Measurements from ENCODE around the gene PRDM8. TPM values are rescaled to one million over a fixed set of nuclear protein-coding genes. Genes with fewer than 3 reads are reported as not detected.
"Not testable (repeated sequence)": the region's sequence is repeated elsewhere in the genome, so short reads cannot be mapped to it uniquely, and the experiment has no call there.

PRDM8 gene
- total RNA-seq, 4 donors from 2014 or later = 0.11 to 6.1 (median 1.2) TPM

DNA sequence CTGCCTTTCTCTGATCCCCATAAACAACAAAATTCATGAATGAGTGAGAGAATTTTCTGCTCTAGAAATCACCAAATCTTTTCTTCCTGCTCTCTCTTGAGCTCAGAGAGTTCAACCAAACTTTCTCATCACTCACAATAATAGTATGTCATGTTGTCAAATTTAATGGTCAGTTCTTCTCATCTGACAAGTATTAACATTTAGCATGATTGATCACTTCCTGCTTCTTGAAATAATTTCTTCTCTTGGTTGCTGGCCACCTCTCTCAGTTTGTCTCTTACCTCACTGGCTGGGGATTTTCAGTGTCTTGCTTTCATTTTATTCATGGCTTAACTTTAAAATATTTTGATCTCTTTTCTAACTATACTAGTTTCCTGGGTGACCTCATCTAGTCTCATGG is 43.7 kb downstream of the PRDM8 start:
- intact Hi-C loops (cut with DNase I) = no loop called here
- no peak overlapping the region for H3K4me3 ChIP-seq
- H3K9me3 ChIP-seq = no peaks in the 10 kb centered on the region
- H3K27ac ChIP-seq = no peak overlapping the region
- no peaks in the 10 kb centered on the region for H3K36me3 ChIP-seq
- peaks cover 0 to 43% (median 0%) of the 10 kb centered on the region in 4 donors for H3K27me3 ChIP-seq
- DNase-seq = no peak
- TF ChIP-seq, protein P1, sequence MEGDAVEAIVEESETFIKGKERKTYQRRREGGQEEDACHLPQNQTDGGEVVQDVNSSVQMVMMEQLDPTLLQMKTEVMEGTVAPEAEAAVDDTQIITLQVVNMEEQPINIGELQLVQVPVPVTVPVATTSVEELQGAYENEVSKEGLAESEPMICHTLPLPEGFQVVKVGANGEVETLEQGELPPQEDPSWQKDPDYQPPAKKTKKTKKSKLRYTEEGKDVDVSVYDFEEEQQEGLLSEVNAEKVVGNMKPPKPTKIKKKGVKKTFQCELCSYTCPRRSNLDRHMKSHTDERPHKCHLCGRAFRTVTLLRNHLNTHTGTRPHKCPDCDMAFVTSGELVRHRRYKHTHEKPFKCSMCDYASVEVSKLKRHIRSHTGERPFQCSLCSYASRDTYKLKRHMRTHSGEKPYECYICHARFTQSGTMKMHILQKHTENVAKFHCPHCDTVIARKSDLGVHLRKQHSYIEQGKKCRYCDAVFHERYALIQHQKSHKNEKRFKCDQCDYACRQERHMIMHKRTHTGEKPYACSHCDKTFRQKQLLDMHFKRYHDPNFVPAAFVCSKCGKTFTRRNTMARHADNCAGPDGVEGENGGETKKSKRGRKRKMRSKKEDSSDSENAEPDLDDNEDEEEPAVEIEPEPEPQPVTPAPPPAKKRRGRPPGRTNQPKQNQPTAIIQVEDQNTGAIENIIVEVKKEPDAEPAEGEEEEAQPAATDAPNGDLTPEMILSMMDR (IDR thresholded peaks at IDR 0.05) = no peak
- no peak for TF ChIP-seq POLR2A (IDR thresholded peaks at IDR 0.05)
- no peaks in the 10 kb centered on the region for H3K4me1 ChIP-seq

DNA sequence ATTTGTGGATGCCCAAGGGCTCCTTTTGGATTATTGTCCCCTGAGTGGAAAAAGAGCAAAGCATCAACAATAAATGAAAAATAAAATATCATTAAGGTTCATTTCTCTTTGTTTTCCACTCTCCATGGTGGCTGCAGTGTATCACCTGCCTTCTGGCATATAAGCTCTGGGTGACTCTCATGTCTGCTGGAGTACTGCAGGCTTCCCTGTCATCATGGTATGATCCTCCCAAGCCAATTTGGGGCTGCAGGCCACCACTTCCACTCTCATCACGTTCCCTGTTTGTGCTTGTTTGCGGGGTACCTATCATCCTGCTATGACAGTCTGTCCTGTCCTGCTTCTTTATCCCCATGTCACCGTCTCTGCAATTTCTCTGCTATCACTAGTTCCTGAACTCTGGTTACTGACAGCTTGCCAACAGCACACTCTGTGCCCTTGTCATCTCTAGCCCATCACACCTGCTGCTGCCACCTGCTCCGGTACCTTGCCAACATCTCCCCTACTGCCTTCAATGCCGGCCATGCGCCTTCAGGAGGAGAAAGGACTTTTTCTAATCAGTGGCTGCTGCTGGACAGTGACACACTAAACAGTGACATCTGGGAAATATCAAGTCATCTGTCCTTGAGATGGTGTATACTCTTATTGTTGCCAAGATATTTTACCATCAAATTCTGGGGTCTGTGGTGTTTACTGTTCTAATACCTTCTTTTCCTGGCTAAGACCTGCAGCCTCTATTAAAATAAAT is 46.1 kb downstream of the PRDM8 start:
- Histone ChIP-seq H3K4me3 (no peak overlapping the region), H3K4me1 (no peaks in the 10 kb centered on the region), H3K36me3 (no peaks in the 10 kb centered on the region), H3K27me3 (peaks cover 0 to 26% (median 0%) of the 10 kb centered on the region in 4 donors), H3K27ac (no peak overlapping the region), H3K9me3 (no peaks in the 10 kb centered on the region)
- WGBS, 2 donors = 61 to 75% methylated on average over 5 to 6 of the region's 6 CpGs
- no peak for DNase-seq
- TF ChIP-seq, protein P1 (IDR thresholded peaks at IDR 0.05) = no peak
- intact Hi-C loops (cut with DNase I) = no loop called here

DNA sequence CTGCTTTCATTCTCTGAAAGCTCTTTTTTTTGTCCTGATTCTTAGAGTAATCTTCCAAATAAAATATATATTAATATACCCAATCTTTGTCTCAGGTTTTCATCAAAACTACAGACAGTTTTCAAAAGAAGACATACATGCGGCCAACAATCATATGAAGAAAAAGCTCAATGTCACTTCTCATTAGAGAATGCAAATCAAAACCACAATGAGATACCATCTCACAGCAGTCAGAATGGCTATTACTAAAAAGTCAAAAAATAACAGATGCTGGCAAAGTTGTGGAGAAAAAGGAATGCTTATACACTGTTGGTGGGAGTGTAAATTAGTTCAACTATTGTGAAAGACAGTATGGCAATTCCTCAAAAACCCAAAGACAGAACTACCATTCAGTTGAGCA is 50.2 kb downstream of the PRDM8 start:
- H3K9me3 ChIP-seq; H3K27ac ChIP-seq; H3K4me3 ChIP-seq; H3K4me1 ChIP-seq; H3K36me3 ChIP-seq; DNase-seq; intact Hi-C loops (cut with DNase I): not testable (repeated sequence)
- 85 to 95% methylated on average over 1 of the region's 1 CpG for WGBS, 2 donors
- H3K27me3 ChIP-seq = peaks cover 0 to 31% (median 0%) of the 10 kb centered on the region in 4 donors

DNA sequence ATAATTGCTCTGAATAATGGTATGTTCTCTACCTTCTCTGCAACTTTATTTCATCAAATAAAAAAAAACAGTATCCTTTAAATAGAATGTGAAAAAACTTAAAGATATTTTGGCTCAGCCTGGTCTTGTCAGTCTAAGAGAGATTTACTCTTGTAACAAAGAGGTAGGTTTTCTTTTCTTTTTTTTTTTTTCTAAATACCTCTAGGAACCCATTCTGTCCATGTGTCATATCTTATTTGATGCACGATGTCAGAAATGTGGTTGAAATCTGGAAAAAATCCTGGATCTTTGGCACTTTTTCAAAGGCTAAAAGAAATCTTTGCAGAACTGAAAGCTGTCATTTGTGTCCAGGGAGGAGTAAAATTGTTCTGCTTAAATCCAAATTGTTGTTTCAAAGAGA is 51.8 kb downstream of the PRDM8 start:
- 35 to 45% methylated on average over 1 of the region's 1 CpG for WGBS, 2 donors
- intact Hi-C loops (cut with DNase I) = no loop called here
- Histone ChIP-seq H3K4me1 (no peaks in the 10 kb centered on the region), H3K27me3 (peaks cover 0 to 23% (median 0%) of the 10 kb centered on the region in 4 donors), H3K9me3 (no peaks in the 10 kb centered on the region), H3K27ac (no peak overlapping the region), H3K36me3 (no peaks in the 10 kb centered on the region), H3K4me3 (no peak overlapping the region)
- no peak for TF ChIP-seq POLR2A (IDR thresholded peaks at IDR 0.05)
- TF ChIP-seq, protein P1 (IDR thresholded peaks at IDR 0.05) = no peak
- DNase-seq = no peak

DNA sequence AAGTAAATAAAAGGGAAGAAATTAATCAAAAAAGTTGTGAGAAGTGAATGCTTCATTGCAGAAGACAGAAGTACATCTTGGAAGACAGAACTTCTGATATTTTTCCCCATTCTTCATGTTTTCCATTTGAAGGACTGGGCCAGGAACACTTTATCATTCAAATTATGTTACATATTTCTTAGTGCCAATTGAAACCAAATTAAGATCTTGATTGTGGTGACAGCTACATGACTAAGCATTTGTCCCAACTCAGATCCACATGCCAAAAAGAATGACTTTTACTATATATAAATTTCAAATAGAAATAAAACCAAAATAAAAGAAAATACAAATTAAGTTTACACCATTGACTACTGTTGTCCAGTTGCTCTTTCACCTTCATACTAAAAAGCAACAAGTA is 55.1 kb downstream of the PRDM8 start:
- Histone ChIP-seq H3K9me3 (no peaks in the 10 kb centered on the region), H3K27me3 (peaks cover 0 to 35% (median 0%) of the 10 kb centered on the region in 4 donors), H3K4me3 (no peak overlapping the region), H3K27ac (no peak overlapping the region), H3K4me1 (no peaks in the 10 kb centered on the region), H3K36me3 (no peaks in the 10 kb centered on the region)
- no peak for TF ChIP-seq POLR2A (IDR thresholded peaks at IDR 0.05)
- TF ChIP-seq, protein P1 (IDR thresholded peaks at IDR 0.05) = no peak
- intact Hi-C loops (cut with DNase I) = no loop called here
- no peak for DNase-seq

DNA sequence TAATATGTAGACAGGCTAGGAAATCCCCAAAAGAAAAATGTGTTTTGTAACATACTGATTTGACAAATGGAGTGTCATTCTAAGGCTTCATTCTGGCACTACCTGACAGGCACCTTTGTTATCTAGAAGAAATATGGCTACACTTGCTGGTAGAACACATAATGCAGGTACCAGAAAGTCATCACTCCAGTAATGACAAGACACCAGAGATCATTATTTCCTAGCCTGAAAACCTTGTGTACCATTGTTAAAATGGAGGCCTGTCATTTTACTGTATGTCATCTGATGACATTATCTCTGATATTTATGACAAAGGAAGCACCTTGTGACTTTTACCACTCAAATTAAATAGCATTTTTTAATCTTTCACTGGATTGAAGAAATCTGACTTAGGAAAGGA is 55.6 kb downstream of the PRDM8 start:
- H3K27me3 ChIP-seq = peaks cover 0 to 35% (median 0%) of the 10 kb centered on the region in 4 donors
- no peak overlapping the region for H3K27ac ChIP-seq
- intact Hi-C loops (cut with DNase I) = no loop called here
- H3K4me3 ChIP-seq = no peak overlapping the region
- no peaks in the 10 kb centered on the region for H3K4me1 ChIP-seq
- no peak for DNase-seq
- TF ChIP-seq, protein P1 (IDR thresholded peaks at IDR 0.05) = no peak
- TF ChIP-seq POLR2A (IDR thresholded peaks at IDR 0.05) = no peak
- H3K36me3 ChIP-seq = no peaks in the 10 kb centered on the region
- H3K9me3 ChIP-seq = no peaks in the 10 kb centered on the region

Measured in esophagus squamous epithelium (tissue), 5 donors.